ENCODE results near the gene ING5.

ING5 gene

DNA sequence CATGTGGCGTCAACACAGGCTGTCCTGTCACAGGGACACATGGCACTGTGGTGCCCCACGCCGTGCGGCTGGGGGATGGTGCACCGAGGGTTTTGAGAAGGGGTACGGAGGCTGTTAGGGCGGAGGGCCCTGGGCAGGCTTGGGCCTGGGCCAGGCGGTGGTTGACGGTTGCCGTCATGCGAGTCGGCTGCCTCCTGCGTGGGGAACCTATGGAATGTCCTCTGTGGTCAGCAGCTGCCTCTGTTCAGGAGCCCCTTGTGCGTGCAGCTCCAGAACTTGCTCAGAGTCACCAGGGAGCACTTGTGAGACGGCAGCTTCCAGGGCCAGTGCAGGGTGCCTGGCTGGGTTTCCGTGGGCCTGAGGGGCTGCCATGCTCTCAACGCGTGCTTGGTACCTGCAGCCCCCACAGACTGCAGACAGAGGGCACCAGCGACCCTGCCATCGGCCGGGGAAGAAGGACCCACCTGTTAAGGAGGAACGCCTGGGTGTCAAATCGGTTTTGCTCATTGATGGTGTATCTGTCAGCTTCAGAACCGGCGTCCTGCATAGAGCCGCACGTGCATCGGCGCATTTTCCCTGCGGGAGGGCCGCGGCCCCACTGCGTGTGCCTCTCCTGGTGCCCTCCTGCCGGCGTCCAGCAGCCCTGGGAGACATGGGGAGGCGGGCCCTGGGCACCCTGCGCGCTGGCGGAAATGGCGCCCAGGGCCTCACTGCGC lies 22.6 kb downstream of the ING5 start:
- H3K4me3 ChIP-seq (ENCODE audit: low read depth, low read length) = no peak overlapping the region
- TF ChIP-seq, protein P1, sequence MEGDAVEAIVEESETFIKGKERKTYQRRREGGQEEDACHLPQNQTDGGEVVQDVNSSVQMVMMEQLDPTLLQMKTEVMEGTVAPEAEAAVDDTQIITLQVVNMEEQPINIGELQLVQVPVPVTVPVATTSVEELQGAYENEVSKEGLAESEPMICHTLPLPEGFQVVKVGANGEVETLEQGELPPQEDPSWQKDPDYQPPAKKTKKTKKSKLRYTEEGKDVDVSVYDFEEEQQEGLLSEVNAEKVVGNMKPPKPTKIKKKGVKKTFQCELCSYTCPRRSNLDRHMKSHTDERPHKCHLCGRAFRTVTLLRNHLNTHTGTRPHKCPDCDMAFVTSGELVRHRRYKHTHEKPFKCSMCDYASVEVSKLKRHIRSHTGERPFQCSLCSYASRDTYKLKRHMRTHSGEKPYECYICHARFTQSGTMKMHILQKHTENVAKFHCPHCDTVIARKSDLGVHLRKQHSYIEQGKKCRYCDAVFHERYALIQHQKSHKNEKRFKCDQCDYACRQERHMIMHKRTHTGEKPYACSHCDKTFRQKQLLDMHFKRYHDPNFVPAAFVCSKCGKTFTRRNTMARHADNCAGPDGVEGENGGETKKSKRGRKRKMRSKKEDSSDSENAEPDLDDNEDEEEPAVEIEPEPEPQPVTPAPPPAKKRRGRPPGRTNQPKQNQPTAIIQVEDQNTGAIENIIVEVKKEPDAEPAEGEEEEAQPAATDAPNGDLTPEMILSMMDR (IDR thresholded peaks at IDR 0.05; ENCODE audit: control insufficient read depth, extremely low read depth, insufficient read depth) = peak; percentile 23
- DNase-seq (ENCODE audit: low read depth) = no peak

DNA sequence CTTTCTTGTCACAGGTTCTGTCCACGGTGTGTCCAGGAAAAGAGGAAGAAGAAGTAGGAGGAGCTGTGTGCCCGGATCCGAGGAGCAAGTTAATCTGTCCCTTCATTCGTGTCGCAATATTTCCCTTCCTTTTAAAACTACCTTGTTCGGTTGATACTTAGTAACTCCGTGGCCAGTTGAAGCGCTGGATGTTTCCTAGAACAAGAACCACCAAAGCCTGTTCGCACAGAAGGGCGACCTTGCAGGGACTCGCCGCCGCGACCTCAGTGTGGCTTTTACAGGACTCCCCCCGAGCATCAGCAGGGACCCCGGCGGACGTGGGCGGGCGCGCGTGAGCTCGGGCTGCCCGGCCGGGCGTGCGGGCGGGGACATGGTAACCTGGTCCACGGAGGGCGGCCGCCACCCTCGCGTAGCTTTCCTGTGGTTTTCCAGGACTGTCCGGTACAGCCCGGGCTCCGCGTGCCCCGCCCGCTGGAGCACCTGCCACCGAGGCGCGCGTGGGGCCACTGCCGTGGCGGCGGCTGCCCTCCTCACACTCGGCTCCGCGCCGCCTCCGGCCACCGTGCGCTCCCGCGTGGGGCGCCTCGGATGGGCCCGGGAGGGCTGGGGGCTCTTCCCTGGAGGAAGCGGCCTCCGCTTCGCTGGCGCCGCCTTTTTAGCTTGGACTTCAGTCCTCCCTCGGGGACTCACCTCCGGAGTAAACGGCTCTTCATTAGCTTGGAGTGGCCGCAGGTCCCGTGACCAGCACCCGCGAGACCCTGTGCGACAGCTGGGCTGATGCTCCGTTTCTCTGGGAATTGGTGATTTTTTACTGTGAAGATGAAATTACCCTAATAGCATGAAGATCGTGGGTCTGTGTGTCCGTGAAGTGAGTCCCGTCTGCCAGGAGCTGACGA lies 23.4 kb downstream of the ING5 start:
- H3K4me3 ChIP-seq (ENCODE audit: low read depth, low read length) = no peak overlapping the region
- TF ChIP-seq, protein P1 (IDR thresholded peaks at IDR 0.05; ENCODE audit: control insufficient read depth, extremely low read depth, insufficient read depth) = no peak
- DNase-seq (ENCODE audit: low read depth) = no peak

DNA sequence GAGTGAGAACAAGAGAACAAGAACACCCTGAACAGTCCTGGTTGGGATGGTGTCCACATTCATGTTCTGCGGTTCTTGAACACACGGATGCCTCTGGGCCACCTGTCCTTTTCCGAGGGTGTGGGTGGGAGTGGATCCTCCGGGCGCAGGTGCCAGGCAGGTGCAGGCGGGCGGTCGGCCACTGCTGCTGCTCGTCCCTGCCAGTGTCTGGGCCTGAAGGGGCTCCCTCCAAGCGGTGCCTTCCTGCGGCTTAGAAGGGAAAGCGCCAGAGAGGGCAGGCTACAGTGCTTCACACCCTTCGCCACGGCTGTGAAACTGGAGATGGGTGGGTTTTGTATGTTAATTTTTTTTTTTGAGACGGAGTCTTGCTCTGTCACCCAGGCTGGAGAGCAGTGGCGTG lies 24.6 kb downstream of the ING5 start:
- DNase-seq (ENCODE audit: low read depth) = no peak
- TF ChIP-seq, protein P1 (IDR thresholded peaks at IDR 0.05; ENCODE audit: control insufficient read depth, extremely low read depth, insufficient read depth) = no peak

DNA sequence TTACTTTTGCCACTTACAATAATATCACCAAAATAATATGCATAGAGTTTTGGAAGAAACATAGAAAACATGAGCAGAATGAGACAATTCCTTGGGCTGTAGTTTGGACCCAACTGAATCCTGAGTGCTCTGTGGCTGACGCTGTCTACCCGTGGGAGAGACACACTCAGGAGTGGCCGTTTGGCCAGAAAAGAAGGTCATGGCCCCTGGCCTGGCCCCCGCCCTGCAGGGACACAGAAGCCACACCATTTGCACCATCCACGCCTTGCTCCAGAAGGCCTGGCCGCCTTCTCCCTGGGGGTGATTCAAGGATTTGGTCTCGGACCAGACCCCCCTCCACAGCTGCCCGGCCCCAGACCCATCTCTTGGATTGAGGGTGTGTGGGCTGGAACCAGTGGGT lies 26.2 kb downstream of the ING5 start:
- DNase-seq (ENCODE audit: low read depth) = no peak
- H3K4me3 ChIP-seq (ENCODE audit: low read depth, low read length) = no peak overlapping the region
- TF ChIP-seq, protein P1 (IDR thresholded peaks at IDR 0.05; ENCODE audit: control insufficient read depth, extremely low read depth, insufficient read depth) = no peak

More for the DNA sequence above, 24.6 kb downstream of the ING5 start:
- H3K4me3 ChIP-seq (ENCODE audit: low read depth, low read length) = no peak overlapping the region

DNA sequence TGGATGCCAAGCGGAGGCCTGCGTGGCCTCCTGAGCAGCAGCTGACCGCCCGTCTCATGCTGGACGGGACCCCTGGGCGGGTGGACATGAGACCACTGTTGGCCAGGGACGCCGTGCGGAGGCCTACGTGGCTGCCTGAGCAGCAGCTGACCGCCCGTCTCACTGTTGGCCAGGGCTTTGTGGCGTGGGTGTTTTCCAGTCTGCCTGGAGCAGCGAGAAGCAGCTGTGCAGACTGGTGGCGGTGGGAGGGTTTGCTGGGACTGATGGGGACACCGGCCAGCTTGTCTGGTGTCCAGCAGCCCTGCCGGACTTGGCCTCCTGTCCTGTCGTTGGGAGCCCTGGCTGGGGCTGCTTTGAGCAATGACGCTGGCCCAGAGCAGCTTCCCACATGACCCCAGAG lies 26.8 kb downstream of the ING5 start:
- DNase-seq (ENCODE audit: low read depth) = no peak
- TF ChIP-seq, protein P1 (IDR thresholded peaks at IDR 0.05; ENCODE audit: control insufficient read depth, extremely low read depth, insufficient read depth) = no peak
- H3K4me3 ChIP-seq (ENCODE audit: low read depth, low read length) = no peak overlapping the region

DNA sequence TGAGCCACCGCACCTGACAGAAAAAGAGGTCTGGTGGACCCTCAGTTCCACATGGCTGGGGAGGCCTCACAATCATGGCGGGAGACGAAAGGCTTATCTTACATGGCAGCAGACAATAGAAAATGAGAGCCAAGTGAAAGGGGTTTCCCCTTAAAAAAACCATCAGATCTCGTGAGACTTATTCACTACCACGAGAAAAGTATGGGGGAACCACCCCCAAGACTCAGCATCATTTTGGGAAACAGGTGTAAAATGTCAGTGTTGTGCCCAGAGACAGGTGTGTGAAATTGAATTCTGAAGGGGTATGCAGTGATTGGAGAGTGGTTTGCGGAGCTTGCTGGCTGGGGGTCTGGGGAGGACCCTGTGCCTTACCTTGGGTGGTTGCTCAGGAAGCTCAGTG lies 28.0 kb downstream of the ING5 start:
- H3K4me3 ChIP-seq (ENCODE audit: low read depth, low read length) = no peak overlapping the region
- DNase-seq (ENCODE audit: low read depth) = no peak
- TF ChIP-seq, protein P1 (IDR thresholded peaks at IDR 0.05; ENCODE audit: control insufficient read depth, extremely low read depth, insufficient read depth) = no peak
